Measurements from ENCODE around the gene SLC38A2. TPM values are rescaled to one million over a fixed set of nuclear protein-coding genes. Genes with fewer than 3 reads are reported as not detected.
"Not testable (repeated sequence)": the region's sequence is repeated elsewhere in the genome, so short reads cannot be mapped to it uniquely, and the experiment has no call there.

SLC38A2 gene
- polyA plus RNA-seq, 1 donor from 2014 or later = 143 TPM

DNA sequence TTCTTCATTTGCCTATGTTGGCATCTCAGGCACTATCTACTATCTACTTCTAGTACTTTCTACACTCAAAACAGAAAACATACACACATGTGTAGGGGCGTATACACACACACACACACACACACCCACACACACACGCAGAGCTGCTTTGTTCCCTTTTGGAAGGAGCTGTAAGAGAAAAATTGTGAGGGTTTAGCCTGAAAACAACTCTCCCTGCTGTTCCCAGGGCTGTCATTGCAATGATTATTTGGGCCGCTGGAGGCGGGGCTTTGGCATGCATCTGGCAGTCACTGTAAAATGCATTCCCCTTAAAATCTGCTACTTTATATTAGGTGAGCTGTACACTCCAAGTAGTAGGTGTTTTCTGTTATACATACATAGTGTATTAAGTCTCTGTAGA is 29.1 kb upstream of the SLC38A2 start:
- H3K4me3 ChIP-seq (ENCODE audit: low read length) = no peak overlapping the region
- H3K9me3 ChIP-seq (ENCODE audit: low read length) = no peaks in the 10 kb centered on the region
- no peak overlapping the region for H2AFZ ChIP-seq (ENCODE audit: low read depth, low read length)
- no peak overlapping the region for H3K4me2 ChIP-seq (ENCODE audit: low read length)
- no peaks in the 10 kb centered on the region for H3K9me2 ChIP-seq (ENCODE audit: insufficient read depth, low read length)
- H3K27me3 ChIP-seq (ENCODE audit: insufficient read depth, low read depth, low read length) = no peaks in the 10 kb centered on the region
- no peaks in the 10 kb centered on the region for H3K79me2 ChIP-seq (replicated peaks; ENCODE audit: insufficient read depth, low read length)
- H3F3A ChIP-seq (ENCODE audit: insufficient read depth, low read length, poor library complexity, severe bottlenecking) = no peaks in the 10 kb centered on the region
- no peaks in the 10 kb centered on the region for H4K20me1 ChIP-seq (ENCODE audit: insufficient read depth)
- no peaks in the 10 kb centered on the region for H3K36me3 ChIP-seq (ENCODE audit: insufficient read depth, low read length)
- no peak overlapping the region for H3K9ac ChIP-seq (ENCODE audit: low read length)
- TF ChIP-seq, protein P1, sequence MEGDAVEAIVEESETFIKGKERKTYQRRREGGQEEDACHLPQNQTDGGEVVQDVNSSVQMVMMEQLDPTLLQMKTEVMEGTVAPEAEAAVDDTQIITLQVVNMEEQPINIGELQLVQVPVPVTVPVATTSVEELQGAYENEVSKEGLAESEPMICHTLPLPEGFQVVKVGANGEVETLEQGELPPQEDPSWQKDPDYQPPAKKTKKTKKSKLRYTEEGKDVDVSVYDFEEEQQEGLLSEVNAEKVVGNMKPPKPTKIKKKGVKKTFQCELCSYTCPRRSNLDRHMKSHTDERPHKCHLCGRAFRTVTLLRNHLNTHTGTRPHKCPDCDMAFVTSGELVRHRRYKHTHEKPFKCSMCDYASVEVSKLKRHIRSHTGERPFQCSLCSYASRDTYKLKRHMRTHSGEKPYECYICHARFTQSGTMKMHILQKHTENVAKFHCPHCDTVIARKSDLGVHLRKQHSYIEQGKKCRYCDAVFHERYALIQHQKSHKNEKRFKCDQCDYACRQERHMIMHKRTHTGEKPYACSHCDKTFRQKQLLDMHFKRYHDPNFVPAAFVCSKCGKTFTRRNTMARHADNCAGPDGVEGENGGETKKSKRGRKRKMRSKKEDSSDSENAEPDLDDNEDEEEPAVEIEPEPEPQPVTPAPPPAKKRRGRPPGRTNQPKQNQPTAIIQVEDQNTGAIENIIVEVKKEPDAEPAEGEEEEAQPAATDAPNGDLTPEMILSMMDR (IDR thresholded peaks at IDR 0.05; ENCODE audit: poor library complexity, severe bottlenecking) = no peak
- TF ChIP-seq POLR2AphosphoS5 (IDR thresholded peaks at IDR 0.05) = no peak
- no peak for TF ChIP-seq EP300 (conservative IDR thresholded peaks at IDR 0.05; ENCODE audit: poor library complexity, severe bottlenecking)
- no peak for TF ChIP-seq EZH2 (IDR thresholded peaks at IDR 0.05; ENCODE audit: borderline replicate concordance, insufficient read depth, low read length, poor library complexity, severe bottlenecking)
- no peak for TF ChIP-seq SMC3 (conservative IDR thresholded peaks at IDR 0.05; ENCODE audit: poor library complexity)
- TF ChIP-seq TAF1 (IDR thresholded peaks at IDR 0.05; ENCODE audit: low read depth) = no peak
- TF ChIP-seq, protein P2, sequence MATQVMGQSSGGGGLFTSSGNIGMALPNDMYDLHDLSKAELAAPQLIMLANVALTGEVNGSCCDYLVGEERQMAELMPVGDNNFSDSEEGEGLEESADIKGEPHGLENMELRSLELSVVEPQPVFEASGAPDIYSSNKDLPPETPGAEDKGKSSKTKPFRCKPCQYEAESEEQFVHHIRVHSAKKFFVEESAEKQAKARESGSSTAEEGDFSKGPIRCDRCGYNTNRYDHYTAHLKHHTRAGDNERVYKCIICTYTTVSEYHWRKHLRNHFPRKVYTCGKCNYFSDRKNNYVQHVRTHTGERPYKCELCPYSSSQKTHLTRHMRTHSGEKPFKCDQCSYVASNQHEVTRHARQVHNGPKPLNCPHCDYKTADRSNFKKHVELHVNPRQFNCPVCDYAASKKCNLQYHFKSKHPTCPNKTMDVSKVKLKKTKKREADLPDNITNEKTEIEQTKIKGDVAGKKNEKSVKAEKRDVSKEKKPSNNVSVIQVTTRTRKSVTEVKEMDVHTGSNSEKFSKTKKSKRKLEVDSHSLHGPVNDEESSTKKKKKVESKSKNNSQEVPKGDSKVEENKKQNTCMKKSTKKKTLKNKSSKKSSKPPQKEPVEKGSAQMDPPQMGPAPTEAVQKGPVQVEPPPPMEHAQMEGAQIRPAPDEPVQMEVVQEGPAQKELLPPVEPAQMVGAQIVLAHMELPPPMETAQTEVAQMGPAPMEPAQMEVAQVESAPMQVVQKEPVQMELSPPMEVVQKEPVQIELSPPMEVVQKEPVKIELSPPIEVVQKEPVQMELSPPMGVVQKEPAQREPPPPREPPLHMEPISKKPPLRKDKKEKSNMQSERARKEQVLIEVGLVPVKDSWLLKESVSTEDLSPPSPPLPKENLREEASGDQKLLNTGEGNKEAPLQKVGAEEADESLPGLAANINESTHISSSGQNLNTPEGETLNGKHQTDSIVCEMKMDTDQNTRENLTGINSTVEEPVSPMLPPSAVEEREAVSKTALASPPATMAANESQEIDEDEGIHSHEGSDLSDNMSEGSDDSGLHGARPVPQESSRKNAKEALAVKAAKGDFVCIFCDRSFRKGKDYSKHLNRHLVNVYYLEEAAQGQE (IDR thresholded peaks at IDR 0.05; ENCODE audit: borderline replicate concordance) = no peak
- no peak for TF ChIP-seq MXI1 (conservative IDR thresholded peaks at IDR 0.05; ENCODE audit: poor library complexity, severe bottlenecking)
- TF ChIP-seq RAD21 (conservative IDR thresholded peaks at IDR 0.05) = no peak
- H3K27ac ChIP-seq (ENCODE audit: low read length) = no peak overlapping the region

DNA sequence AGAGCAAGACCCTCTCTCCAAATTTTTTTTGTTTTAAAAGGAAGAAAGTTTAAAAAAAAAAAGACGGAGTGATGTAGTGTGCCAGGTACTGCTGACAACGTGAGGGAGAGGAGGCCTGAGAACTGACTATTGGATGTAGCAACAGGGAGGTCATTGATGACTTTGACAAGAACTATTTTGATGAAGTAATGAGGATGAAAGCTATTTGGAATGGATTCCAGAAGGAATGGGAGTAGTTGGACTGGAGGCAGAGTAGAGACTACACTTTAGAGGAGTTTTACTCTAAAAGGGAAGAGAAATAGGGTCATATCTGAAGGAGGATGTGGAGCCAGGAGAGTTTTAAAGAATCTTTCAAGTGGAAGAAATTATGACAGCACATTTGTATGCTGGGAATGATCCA is 27.8 kb upstream of the SLC38A2 start:
- H3F3A ChIP-seq (ENCODE audit: insufficient read depth, low read length, poor library complexity, severe bottlenecking) = no peaks in the 10 kb centered on the region
- TF ChIP-seq RAD21 (conservative IDR thresholded peaks at IDR 0.05) (no peak), TAF1 (IDR thresholded peaks at IDR 0.05; ENCODE audit: low read depth) (no peak), MXI1 (conservative IDR thresholded peaks at IDR 0.05; ENCODE audit: poor library complexity, severe bottlenecking) (no peak), EZH2 (IDR thresholded peaks at IDR 0.05; ENCODE audit: borderline replicate concordance, insufficient read depth, low read length, poor library complexity, severe bottlenecking) (no peak), POLR2AphosphoS5 (IDR thresholded peaks at IDR 0.05) (no peak), EP300 (conservative IDR thresholded peaks at IDR 0.05; ENCODE audit: poor library complexity, severe bottlenecking) (no peak), SMC3 (conservative IDR thresholded peaks at IDR 0.05; ENCODE audit: poor library complexity) (no peak)
- TF ChIP-seq, protein P2 (IDR thresholded peaks at IDR 0.05; ENCODE audit: borderline replicate concordance) = no peak
- TF ChIP-seq, protein P1 (IDR thresholded peaks at IDR 0.05; ENCODE audit: poor library complexity, severe bottlenecking) = no peak
- no peaks in the 10 kb centered on the region for H4K20me1 ChIP-seq (ENCODE audit: insufficient read depth)
- no peaks in the 10 kb centered on the region for H3K9me3 ChIP-seq (ENCODE audit: low read length)
- H3K9me2 ChIP-seq (ENCODE audit: insufficient read depth, low read length) = no peaks in the 10 kb centered on the region
- no peak overlapping the region for H3K27ac ChIP-seq (ENCODE audit: low read length)
- no peak overlapping the region for H3K4me3 ChIP-seq (ENCODE audit: low read length)
- no peak overlapping the region for H3K4me2 ChIP-seq (ENCODE audit: low read length)
- no peak overlapping the region for H2AFZ ChIP-seq (ENCODE audit: low read depth, low read length)
- H3K79me2 ChIP-seq (replicated peaks; ENCODE audit: insufficient read depth, low read length) = no peaks in the 10 kb centered on the region
- no peaks in the 10 kb centered on the region for H3K36me3 ChIP-seq (ENCODE audit: insufficient read depth, low read length)
- H3K9ac ChIP-seq (ENCODE audit: low read length) = no peak overlapping the region
- no peaks in the 10 kb centered on the region for H3K27me3 ChIP-seq (ENCODE audit: insufficient read depth, low read depth, low read length)

DNA sequence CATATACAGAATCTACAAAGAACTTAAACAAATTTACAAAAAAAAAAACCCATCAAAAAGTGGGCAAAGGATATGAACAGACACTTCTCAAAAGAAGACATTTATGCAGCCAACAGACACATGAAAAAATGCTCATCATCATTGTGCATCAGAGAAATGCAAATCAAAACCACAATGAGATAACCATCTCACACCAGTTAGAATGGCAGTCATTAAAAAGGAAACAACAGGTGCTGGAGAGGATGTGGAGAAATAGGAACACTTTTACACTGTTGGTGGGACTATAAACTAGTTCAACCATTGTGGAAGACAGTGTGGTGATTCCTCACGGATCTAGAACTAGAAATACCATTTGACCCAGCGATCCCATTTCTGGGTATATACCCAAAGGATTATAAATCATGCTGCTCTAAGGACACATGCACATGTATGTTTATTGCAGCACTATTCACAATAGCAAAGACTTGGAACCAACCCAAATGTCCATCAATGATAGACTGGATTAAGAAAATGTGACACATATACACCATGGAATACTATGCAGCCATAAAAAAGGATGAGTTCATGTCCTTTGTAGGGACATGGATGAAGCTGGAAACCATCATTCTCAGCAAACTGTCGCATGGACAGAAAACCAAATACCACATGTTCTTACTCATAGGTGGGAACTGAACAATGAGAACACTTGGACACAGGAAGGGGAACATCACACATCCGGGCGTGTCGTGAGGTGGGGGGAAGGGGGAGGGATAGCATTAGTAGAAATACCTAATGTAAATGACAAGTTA is 27.1 kb upstream of the SLC38A2 start:
- H3K9ac ChIP-seq (ENCODE audit: low read length); H3K4me2 ChIP-seq (ENCODE audit: low read length); H3K9me2 ChIP-seq (ENCODE audit: insufficient read depth, low read length); H3K27me3 ChIP-seq (ENCODE audit: insufficient read depth, low read depth, low read length); H3K27ac ChIP-seq (ENCODE audit: low read length); H3K36me3 ChIP-seq (ENCODE audit: insufficient read depth, low read length); H3K9me3 ChIP-seq (ENCODE audit: low read length); H2AFZ ChIP-seq (ENCODE audit: low read depth, low read length); H3F3A ChIP-seq (ENCODE audit: insufficient read depth, low read length, poor library complexity, severe bottlenecking); H4K20me1 ChIP-seq (ENCODE audit: insufficient read depth); H3K79me2 ChIP-seq (replicated peaks; ENCODE audit: insufficient read depth, low read length); H3K4me3 ChIP-seq (ENCODE audit: low read length): not testable (repeated sequence)
